ENCODE results near the gene CNOT11.

GRCh38 chr2:101303688-101304087 is 51.0 kb downstream of the CNOT11 start:
- TF ChIP-seq BRCA1 (IDR thresholded peaks at IDR 0.05; ENCODE audit: low read depth, low read length) = no peak
- TF ChIP-seq CTCF (IDR thresholded peaks at IDR 0.05; ENCODE audit: control extremely low read depth in 1 of 3, insufficient read depth in 1 of 3, low read depth in 1 of 3, low read length in 3 of 3) = no peak
- no peak for TF ChIP-seq EGR1 (IDR thresholded peaks at IDR 0.05; ENCODE audit: borderline replicate concordance, low read depth, low read length)
- TF ChIP-seq TBP (IDR thresholded peaks at IDR 0.05; ENCODE audit: low read depth, low read length) = no peak
- TF ChIP-seq YY1 (IDR thresholded peaks at IDR 0.05; ENCODE audit: low read depth, low read length) = no peak
- TF ChIP-seq SUZ12 (IDR thresholded peaks at IDR 0.05; ENCODE audit: low read length) = no peak
- no peak for TF ChIP-seq SIN3A (conservative IDR thresholded peaks at IDR 0.05 in 1 of 2, IDR thresholded peaks at IDR 0.05 in 1 of 2; ENCODE audit: low read depth in 1 of 2, low read length in 2 of 2)
- TF ChIP-seq TEAD4 (IDR thresholded peaks at IDR 0.05; ENCODE audit: low read depth, low read length) = no peak
- TF ChIP-seq ATF3 (IDR thresholded peaks at IDR 0.05; ENCODE audit: insufficient read depth, low read depth, low read length) = no peak
- TF ChIP-seq USF2 (IDR thresholded peaks at IDR 0.05; ENCODE audit: low read length) = no peak
- no peak for TF ChIP-seq EZH2 (IDR thresholded peaks at IDR 0.05; ENCODE audit: low read depth, low read length, severe bottlenecking)
- no peak for TF ChIP-seq POLR2A (IDR thresholded peaks at IDR 0.05; ENCODE audit: control extremely low read depth in 1 of 2, low read depth in 2 of 2, low read length in 2 of 2)
- TF ChIP-seq SIX5 (IDR thresholded peaks at IDR 0.05; ENCODE audit: low read depth, low read length) = no peak
